ENCODE measurements around the gene PIAS3.
A peak's percentile ranks its signal among the peaks of the same experiment; 100 is the strongest.

PIAS3 gene

DNA sequence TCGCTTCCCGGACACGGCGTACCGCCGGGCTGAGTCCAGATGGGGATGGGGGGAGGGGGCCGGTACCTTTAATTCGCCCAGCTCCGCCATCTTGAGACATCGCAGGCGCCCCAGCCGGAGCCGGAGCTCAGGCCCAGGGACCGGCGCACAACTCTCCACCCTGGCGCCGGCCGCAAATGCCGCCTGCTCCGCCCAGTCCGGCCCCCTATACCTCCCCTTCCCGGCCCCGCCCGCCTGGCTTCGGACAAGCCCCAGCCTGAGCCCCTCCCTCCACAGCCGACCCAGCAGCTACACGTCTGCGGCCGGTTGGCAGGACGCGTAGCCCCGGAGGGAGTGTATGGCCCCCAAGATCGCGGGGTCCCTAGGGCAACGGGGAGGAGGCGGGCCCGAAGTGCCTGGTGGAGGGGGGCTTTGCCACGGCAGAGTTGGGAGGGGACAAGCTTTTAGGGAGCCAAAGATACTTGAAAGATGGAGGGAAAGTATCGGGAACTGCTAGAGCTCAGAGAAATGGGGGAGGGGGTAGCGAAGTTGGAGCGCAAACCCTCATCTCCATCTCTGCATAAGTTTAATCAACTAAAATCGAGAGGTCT lies at the start of gene PIAS3:
PIAS3 (minus strand) TSS at position 181 of the 590 bp plus-strand sequence; CDS start at position 90, 91 bp downstream.
- DNase-seq: peak; percentile 64 to 69 (median 66)

DNA sequence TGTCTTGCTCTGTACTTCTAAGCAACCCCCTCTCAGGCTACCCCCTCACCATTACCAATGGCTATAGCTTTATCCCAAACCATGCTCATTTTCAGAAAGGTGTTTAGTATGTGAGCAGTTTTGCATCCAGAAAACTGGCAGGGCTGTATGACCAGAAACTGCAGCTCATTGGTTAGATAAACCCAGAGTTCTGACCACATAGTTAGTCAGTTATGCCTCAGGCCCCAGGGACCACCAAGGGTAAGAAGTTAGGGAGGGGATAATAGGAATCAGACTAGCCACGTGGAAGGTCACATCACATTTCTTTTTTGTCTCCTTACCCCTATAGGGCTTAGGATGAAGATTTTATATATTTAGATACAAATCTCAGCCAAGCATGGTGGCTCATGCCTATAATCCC lies 49.8 kb upstream of the PIAS3 start:
- no peak for DNase-seq

DNA sequence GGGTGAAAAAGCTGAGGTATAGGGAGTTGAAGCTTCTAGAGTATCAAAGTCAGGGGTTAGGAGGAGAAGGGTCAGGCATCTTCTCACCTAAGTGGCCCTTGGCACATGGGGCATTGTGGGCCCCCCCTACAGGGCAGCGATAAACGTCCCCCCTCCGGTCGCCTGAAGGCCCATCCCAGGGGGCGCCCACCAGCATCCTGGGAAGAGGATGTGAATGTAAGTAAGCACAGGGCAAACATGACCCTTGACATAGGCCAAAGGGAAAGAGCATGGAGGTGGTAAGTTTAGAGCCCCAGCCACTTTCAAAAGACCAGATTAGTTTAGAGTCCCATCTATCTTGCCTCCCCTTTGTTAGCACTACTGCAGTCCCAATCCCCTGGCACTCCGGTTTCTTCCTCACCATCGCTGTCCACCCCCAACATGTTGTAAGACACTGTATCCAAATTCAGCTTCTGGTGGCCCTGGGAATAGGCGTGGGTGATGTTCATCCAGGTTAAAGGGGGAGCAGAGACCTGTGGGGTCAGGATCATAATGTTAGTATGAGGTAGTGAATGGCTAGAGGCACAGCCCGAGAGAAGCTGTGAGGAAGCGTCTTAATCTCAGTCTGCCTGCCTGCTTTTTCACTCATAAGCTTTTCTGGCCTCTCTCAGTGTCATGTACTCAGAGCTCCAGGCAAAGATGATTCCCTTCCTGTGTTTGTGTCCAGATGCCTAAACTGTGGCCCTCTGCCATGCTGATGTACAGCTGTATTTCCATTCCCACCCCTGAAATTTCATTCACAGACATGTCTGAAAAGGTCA lies 48.3 kb upstream of the PIAS3 start:
- DNase-seq: no peak

DNA sequence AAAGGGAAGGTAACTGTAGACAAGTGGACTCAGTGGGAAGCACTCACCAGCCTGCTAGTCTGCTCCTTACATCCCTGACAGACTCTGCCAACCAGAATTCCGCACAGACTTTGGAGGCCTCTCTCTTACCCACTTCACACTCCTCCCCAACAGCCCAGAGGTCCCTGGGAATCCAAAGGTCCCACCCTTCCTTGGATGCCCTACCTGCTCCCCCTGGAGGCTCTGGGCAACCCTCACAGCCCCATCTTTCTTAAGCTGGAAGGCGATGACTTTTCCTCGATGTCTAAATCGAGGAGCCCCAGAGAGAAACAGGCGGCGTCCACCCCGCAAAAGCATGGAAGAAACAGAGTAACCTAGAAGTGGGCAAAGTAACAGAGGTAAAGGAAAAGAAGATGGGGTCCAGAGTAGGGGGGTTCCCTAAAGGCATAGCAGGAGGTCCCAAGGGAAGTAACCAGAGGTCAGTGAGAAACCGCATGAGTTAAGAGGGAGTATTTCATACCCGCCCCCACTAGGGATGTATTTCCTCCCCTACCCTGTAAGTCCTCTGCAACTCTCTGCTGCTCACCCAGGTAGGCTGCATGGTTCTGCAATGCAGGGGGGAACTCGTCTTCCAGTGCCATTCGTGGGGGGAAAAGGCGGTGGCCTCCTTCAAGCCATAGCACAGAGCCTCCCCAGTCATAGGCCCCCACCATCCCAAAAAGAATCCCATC lies 42.6 kb upstream of the PIAS3 start:
- no peak for DNase-seq

DNA sequence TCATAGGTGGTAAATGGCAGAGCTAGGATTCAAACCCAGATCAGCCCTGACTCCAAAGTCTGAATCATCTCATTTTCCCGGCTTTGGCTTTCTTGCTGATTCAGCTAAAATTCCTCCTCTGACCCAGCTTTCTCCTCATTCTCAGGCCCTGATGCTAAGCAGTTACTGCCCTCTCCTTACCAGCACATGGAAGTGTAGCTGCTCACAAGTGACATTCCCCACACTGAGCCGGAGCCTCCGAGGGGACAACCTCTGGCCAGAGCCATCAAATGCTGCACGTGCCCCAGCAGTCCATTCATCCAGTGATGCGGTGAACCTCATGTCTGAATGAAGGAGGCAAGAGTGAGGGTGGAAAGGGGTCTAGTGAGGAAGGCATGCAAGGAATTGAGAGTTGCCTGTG lies 39.9 kb upstream of the PIAS3 start:
- no peak for DNase-seq

DNA sequence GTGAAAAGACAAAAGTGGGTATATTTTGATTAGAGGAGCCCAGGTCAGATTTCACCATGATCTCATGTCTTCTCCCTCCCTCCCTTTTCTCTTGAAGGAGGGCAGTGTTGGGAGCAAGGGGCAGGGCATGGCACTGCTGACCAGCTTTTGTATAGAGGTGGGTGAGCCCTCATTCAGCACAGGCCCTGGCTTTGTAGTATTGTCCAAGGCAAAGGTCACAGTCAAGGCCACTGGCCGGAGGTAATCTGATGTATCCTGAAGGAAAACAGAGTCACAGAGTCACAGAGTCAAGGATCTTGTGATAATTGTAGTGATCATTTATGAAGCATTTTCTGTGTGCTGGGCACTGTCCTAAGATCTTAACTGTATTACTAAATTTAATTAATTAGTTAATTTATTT lies 39.1 kb upstream of the PIAS3 start:
- no peak for DNase-seq

DNA sequence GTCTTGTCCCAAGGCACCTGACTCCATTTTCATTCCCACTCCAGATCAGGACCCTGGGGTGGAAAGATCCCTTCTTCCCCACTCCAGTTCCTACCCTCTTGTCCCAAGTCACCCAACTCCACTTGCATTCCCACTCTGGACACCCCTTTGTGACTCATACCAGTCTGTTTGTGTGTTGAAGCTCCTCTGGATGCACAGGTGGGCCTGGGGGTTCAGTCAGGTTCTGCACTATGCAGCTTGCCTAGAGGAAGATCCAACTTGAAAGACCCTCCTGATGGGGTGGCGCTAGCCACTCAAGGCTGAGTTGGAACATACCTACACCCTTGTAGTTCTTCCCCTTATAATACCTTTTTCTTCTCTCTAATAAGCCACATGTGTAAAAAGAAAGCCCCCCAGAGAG lies 36.6 kb upstream of the PIAS3 start:
- no peak for DNase-seq

DNA sequence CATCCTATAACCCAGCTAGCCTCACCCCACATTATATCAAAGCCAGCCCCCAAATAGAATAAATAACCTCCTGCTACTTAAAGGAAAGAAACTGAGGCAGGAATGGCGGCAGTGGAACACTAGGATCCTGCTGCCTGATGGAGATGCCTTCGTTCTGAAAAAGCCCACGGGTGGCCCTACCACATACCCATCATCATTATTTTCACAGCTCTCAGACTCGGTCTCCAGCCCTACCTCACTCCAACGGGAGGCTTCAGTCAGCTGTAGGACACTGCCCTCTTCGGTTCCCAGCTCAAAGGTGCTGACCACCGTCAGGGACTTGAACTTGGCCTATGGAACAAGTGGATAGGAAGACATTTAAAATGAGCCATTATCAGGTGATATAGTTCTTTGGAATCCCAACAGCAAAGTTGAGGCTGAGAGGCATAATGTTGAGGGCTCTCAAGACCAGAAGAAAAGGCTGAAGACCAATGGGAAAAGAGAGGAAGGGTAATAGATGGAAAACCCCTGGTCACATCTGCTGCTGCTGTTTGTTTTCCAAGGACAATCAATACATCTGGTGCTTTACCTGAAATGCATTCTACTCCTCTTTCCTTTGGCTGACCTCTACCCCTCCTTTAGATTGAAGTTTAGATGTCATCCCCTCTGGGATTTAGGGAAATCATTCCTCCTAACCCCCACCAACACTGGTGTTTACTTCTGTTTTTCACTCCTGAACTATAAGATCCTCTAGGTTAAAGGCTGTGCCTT lies 34.6 kb upstream of the PIAS3 start:
- DNase-seq: no peak

DNA sequence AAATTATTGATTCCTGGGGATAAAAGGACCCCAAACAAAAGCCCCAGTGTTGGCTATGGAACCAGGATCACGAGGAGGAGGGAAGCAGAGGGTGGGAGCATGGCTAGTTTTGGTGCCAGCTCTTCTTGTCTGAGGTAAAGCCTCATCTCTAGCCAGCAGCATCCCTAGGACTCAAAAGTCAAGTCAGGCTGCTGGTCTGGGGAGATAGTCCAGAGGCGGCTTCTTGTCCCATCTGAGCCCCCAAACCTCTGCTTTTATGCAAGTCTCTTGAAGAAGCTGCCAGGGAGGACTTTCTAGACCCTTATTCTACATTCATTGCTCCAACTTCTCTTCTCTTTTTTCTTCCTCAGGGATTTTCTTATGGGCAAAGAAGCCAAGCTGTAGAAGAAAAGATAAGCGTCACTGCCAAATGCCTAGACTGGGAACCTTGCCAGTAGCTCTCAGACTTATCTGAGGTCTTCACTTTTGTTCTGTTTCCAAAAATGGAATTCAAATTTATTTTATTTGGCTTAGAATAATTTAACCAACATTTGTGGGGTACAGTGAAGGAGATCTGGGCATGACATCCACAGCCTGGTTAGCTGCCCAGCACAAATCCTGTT lies 33.7 kb upstream of the PIAS3 start:
- DNase-seq: no peak

DNA sequence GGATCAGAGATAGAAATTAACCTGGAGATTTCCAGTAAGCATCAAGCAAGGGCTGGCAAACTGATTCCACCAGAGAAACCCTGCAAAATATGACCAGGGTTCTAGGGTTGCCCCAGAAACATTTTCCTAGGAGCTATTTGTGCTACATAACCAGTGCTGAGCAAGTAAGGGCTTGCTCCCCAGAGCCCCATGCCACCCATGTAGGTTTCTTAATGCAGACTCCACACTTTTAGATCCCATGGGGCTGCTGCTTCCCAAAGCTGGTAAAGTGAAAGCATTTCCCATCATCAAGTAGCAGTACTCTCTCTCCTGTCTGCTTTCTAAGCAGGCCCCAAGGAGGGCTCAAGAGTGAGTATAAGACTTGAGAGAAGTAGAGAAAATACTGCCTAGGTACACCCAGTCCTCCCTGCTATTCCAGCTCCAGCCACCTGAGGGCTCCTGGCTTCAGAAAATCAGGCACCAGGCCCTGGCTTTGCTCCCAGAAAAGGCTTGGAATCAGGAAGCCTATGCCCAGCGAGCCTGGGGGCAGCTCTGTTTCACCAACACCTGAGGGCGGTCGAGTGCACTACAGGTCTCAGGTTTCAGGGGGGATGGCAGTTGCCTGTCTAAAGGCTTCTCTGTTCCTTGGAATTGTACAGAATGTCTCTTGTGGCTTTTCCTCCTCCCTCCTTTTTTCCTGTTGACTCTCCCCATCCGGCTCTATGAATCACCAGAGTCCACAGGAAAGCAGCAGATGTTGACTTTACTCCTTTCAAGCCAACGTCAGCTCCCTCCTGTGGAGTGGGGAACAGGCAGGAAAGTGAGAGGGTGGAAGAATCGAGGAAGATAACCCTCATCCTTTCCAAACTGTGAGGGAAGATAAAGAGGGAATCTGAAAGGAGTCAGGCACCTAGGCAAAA lies 33.0 kb upstream of the PIAS3 start:
- DNase-seq: peak in 3 of 4 experiments; percentile 7 to 37 (median 9)

DNA sequence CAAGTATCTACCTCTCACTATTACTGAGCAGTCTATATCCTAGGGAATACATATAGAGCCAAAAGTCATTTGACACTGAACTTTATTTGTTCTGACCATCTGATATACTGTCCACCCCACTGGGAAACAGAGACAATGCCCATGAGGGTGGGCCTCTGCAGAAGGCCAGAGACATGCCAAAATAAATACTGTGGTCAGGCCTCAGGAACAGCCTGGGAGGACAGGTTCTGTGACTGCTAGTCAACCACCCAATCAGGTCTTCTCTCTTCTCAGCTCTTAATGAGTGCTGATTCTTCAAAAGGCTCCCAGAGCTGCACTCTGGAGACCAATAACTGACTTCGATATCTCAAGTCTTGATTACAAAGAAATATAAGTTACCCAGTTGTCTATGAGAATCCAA lies 32.3 kb upstream of the PIAS3 start:
- no peak for DNase-seq

DNA sequence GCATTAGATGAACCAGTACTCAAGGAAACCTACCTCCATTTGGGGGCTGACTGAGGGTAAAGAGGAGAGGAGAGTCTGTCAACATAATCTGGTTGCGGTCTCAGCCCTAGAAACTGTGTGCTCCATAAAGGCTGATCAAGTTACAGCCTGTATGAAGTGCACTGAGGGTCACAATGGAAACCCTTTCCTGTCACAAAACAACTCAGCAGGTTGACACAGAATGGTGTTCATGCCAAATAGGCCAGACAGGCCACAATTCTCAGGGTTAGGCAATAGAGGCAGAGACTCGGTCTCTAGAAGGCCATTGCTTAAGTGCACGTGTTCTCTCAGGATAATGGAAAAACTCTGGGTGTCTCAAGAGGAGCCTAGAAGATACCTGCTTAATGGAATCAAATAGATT lies 30.8 kb upstream of the PIAS3 start:
- DNase-seq: no peak

DNA sequence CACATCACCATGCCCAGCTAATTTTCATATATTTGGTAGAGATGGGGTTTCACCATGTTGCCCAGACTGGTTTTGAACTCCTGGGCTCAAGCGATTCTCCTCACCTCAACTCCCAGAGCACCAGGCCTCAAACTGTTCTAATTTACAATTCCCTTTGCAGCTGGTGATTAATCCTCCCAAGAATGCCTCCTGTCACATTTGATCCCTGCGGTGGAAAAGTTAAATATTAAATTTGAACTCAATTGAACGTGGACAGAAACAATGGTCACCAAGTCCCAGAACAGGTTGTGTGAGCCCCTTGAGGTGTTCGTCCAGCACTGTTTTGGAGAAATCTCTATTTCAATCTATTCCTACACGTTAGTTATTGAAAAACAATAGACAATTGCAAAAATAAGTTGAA lies 28.8 kb upstream of the PIAS3 start:
- no peak for DNase-seq

DNA sequence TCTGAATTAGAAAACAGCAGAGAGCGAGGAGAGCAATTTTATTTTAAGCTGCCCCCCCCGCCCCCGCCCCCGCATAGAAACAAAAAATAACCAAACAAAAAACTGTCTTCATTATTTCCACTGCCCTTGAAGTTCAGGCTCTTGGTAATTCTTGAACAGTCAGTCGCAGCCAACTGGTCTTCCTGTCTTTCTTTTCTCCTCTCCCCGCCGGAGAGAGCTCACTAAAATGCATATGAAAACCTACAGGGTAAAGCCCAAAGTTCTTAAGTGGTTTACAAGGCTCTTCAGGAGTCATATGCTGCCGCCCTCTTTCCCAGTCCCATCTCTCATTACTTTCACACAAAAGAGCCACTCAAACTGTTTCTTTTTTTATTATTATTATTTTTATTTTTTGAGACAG lies 27.9 kb upstream of the PIAS3 start:
- no peak for DNase-seq

DNA sequence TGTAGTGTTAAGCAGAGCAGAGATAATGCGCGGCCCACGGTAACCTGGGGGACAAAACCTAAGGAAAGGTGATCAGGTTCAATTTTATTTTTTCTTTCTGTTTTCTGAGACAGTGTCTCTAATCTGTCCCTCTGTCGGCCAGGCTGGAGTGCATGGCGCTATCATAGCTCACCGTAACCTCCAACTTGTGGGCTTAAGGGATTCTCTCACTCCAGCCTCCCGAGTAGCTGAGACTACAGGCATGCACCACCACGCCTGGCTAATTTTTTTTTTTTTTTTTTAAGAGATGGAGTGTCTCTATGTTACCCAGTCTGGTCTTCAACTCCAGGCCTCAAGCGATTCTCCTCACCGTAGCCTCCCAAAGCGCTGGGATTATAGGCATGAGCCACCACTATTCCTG lies 27.5 kb upstream of the PIAS3 start:
- no peak for DNase-seq

DNA sequence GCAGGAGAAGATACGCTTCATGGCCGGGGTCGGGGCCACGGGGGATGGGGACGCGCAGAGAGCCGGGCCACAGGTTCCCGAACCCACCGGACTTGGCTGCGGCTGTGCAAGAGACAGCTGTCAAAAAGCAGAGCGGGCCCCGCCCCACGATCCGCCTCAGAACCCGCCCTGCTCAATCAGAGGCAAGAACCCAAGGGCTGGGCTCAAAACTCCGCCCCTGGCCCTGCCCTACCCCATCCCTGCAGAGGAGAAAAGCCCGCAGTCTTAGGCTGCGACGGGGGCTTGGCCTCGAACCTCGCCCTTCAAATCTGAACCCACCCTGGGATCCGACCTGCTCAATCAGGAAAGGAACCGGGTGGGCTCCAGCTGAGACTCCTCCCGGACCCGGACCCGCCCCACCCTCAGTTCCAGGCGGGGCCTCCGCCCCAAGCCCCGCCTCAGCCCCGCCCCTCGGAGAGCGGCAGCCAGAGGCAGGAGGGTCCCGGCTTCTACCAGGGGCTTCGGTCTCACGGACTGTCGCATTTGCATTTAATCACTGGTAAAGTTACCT lies 26.9 kb upstream of the PIAS3 start, which contains the start of gene ANKRD35:
ANKRD35 (minus strand) TSS at position 129 of the 550 bp plus-strand sequence; CDS start at position 21, 108 bp downstream.
- DNase-seq: peak; percentile 64 to 78 (median 72)

DNA sequence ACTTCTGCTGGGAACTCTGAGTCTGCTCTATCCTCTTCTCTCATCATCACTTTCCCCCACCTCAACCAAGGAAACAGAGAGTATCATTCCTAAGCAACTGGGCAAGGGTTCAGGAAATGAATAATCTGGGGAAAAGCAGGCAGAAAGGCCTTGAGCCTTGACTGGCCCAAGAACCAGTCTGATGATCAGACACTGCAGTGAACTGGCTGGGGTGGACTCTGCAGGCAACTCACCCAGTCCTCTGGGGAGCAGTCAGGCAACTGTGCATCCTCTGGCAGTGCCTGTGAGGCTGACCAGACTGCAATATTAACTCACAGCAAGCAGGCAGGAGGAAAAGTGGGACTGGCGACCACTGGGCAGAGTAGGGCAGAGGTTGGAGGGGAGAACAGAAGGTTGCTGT lies 25.8 kb upstream of the PIAS3 start:
- DNase-seq: no peak

DNA sequence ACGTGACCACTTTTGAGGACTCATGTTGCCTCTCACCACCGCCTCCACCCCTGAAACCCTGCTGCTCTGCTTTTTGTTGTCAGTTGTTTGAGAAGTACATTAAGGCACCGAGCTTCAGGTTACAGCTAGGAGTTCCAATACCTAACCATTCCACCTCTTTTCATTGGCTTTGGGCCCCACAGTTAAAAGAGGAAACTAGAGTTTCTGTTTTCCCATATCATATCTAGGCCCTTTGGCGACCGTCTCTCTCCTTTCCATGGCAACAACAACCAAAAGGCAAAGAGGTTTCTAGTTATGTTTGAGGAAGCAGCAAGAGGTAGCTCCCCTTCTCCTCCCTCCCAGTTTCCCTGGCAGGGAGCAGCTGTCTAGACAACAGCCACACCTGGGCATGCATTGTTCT lies 20.9 kb upstream of the PIAS3 start:
- DNase-seq: no peak

DNA sequence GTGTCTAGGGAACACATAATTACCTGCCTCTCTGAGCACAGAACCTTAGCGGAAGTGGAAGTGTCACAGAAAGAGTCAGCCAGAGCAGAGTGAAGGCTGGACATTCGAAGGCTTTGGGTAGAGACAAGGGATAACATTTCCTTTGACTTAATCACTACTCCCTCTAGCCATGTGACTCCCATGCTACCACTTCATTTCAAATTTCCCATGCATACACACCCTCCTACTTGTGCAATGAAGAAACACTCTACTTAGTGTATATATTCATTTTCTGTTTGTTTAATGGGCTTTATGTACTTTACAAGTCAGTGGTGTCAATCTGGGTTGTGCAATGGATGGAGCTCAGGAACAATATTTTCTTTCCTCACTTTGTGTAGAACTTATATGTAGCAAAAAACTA lies 19.8 kb upstream of the PIAS3 start:
- no peak for DNase-seq

DNA sequence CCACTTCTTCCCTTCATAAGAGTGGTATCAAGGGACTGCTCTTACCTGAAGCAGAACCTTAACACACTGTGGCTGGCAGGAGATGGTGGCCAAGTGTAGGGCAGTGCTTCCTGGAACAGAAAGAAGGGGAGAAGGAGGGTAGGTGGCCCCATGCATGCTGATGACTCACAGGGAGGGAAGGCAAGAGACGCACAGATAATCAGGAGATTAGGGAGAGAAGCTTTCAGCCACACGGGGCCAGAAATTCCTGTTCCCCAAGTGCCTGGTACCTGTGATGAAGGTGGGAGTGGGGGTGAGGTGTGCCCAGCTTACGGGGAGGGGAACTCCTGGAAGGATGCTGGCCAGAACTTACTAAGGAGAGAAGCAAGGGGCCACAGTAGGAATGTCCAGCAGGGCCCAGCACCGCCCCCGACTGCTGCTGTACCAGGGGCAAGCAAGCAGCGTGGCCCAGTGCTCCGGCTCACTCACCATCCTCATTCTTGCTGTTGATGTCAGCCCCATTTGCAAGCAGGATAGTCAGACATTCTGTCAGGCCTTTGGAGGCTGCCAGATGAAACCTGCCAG lies 19.1 kb upstream of the PIAS3 start:
- DNase-seq: no peak

DNA sequence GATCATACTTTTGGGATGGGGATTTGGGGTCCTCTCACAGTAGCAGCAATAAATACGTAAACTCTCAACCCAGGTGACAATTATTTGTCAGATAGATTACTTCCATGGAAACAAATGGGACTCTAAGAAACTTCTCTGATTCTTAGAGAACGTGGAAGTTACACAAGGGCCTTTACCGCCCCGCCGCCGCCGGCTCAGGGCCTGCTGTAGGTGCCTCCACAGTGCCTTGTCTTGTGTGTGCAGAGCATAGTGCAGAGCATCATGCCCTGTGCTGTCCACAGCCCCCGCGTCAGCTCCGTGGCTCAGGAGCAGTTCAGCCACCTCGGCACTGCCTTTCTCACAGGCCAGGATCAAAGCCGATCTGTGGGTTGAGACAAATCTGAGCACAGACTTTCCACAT lies 15.8 kb upstream of the PIAS3 start:
- no peak for DNase-seq
